Measurements from ENCODE around the gene PBX3. TPM values are rescaled to one million over a fixed set of nuclear protein-coding genes. Genes with fewer than 3 reads are reported as not detected.

Gene PBX3
- total and polyA plus RNA-seq, 2 donors (not counting 1 experiment from before 2014, with no cell fraction given): 15.5 to 39.0 TPM

DNA sequence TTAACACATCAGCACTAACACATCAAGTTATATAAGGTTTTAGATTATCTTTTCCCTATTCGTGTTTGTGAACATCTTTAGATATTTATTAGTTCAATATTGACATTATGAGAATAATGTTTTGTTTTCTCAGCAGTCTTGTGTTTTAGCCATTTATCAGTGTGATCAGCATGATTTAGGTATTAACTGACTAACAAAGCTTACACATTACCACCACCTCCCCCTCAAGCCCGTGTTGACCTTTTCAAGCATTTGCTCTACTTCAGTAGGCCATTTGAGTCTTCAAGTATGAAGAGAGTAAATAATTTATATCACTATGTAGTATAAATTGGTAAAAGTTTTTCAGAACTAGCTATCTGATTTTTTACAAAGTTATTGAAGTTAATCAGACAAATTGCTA is 6.9 kb downstream of the PBX3 start:
- intact Hi-C loops (cut with micrococcal nuclease): no loop called here
- Histone ChIP-seq H3K9ac (ENCODE audit: low read length) (no peak overlapping the region), H3K36me3 (replicated peaks in 1 of 2; ENCODE audit: control extremely low read depth in 1 of 2, control insufficient read depth in 1 of 2, extremely low read depth in 1 of 2, insufficient read depth in 2 of 2, low read length in 1 of 2) (no peaks in the 10 kb centered on the region), H3K4me2 (replicated peaks; ENCODE audit: low read depth, low read length, poor library complexity, severe bottlenecking) (no peak overlapping the region), H3K79me2 (ENCODE audit: control insufficient read depth, insufficient read depth, low read length) (peaks cover 62% of the 10 kb centered on the region), H3K9me3 (ENCODE audit: control extremely low read depth in 1 of 3, control insufficient read depth in 2 of 3, insufficient read depth in 1 of 3, low read length in 2 of 3) (no peaks in the 10 kb centered on the region), H4K20me1 (ENCODE audit: control insufficient read depth, insufficient read depth, low read length, poor library complexity, severe bottlenecking) (no peaks in the 10 kb centered on the region), H3K4me1 (ENCODE audit: control insufficient read depth in 2 of 2, insufficient read depth in 2 of 2, low read length in 2 of 2) (peaks cover 11 to 16% of the 10 kb centered on the region in 2 donors), H3K4me3 (ENCODE audit: control extremely low read depth in 1 of 5, extremely low read depth in 1 of 5, insufficient read depth in 1 of 5, low read depth in 2 of 5, low read length in 4 of 5) (no peak overlapping the region), H2AFZ (ENCODE audit: insufficient read depth, low read depth, low read length, poor library complexity, severe bottlenecking) (no peak overlapping the region), H3K27ac (ENCODE audit: low read length in 2 of 2) (no peak overlapping the region), H3K27me3 (replicated peaks in 1 of 4; ENCODE audit: control extremely low read depth in 1 of 4, control insufficient read depth in 3 of 4, insufficient read depth in 4 of 4, low read length in 3 of 4) (no peaks in the 10 kb centered on the region)
- DNase-seq: no peak
- Mint-ChIP-seq H3K9me3 (ENCODE audit: insufficient read depth) (no peaks in the 10 kb centered on the region), H3K27ac (no peak overlapping the region), H3K4me1 (peaks cover 36% of the 10 kb centered on the region), H3K4me3 (no peak overlapping the region), H3K27me3 (no peaks in the 10 kb centered on the region)
- WGBS (ENCODE audit: insufficient coverage): no CpG with 5 or more reads among the region's 2 CpGs
- TF ChIP-seq EZH2 (IDR thresholded peaks at IDR 0.05; ENCODE audit: borderline replicate concordance, insufficient read depth, low read depth, low read length, poor library complexity, severe bottlenecking): no peak
- TF ChIP-seq, protein P1, sequence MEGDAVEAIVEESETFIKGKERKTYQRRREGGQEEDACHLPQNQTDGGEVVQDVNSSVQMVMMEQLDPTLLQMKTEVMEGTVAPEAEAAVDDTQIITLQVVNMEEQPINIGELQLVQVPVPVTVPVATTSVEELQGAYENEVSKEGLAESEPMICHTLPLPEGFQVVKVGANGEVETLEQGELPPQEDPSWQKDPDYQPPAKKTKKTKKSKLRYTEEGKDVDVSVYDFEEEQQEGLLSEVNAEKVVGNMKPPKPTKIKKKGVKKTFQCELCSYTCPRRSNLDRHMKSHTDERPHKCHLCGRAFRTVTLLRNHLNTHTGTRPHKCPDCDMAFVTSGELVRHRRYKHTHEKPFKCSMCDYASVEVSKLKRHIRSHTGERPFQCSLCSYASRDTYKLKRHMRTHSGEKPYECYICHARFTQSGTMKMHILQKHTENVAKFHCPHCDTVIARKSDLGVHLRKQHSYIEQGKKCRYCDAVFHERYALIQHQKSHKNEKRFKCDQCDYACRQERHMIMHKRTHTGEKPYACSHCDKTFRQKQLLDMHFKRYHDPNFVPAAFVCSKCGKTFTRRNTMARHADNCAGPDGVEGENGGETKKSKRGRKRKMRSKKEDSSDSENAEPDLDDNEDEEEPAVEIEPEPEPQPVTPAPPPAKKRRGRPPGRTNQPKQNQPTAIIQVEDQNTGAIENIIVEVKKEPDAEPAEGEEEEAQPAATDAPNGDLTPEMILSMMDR (IDR thresholded peaks at IDR 0.05): no peak
- CTCF ChIA-PET: interaction anchor here (1.3 kb wide), 1 partner anchor 75 kb away, joined by 3 read pairs; no protein-coding TSS in a partner anchor
- POLR2A ChIA-PET: no interaction called here
- no peak for ATAC-seq (ENCODE audit: low read depth)

DNA sequence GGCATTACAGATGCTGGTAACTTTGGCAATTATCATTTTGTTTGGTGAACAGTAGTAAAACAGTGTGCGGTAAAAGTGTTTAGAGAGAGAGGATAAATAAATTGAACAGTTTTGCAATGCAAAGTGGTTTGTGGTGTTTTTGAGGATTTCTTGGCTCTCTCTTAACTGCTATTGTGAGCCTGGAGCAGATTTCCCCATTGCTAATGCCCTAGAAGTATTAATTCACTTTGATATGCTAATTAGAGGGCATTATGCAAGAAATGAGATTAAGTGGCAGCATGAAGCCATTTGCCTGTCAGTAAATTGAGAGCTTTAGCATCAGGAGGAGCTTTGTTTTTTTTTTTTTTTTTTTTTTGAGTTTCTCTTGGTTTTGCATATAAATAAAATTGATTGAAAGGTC is 8.2 kb downstream of the PBX3 start:
- no peak overlapping the region for H3K27ac Mint-ChIP-seq
- Histone ChIP-seq H3K4me1 (ENCODE audit: control insufficient read depth in 2 of 2, insufficient read depth in 2 of 2, low read length in 2 of 2) (peaks cover 9 to 14% of the 10 kb centered on the region in 2 donors), H3K9me3 (ENCODE audit: control extremely low read depth in 1 of 3, control insufficient read depth in 2 of 3, insufficient read depth in 1 of 3, low read length in 2 of 3) (no peaks in the 10 kb centered on the region), H3K4me3 (ENCODE audit: control extremely low read depth in 1 of 5, extremely low read depth in 1 of 5, insufficient read depth in 1 of 5, low read depth in 2 of 5, low read length in 4 of 5) (no peak overlapping the region), H3K27ac (ENCODE audit: low read length in 2 of 2) (no peak overlapping the region), H4K20me1 (ENCODE audit: control insufficient read depth, insufficient read depth, low read length, poor library complexity, severe bottlenecking) (no peaks in the 10 kb centered on the region), H3K36me3 (replicated peaks in 1 of 2; ENCODE audit: control extremely low read depth in 1 of 2, control insufficient read depth in 1 of 2, extremely low read depth in 1 of 2, insufficient read depth in 2 of 2, low read length in 1 of 2) (no peaks in the 10 kb centered on the region), H3K79me2 (ENCODE audit: control insufficient read depth, insufficient read depth, low read length) (peaks cover 60% of the 10 kb centered on the region), H3K27me3 (replicated peaks in 1 of 4; ENCODE audit: control extremely low read depth in 1 of 4, control insufficient read depth in 3 of 4, insufficient read depth in 4 of 4, low read length in 3 of 4) (no peaks in the 10 kb centered on the region), H3K9ac (ENCODE audit: low read length) (no peak overlapping the region), H2AFZ (ENCODE audit: insufficient read depth, low read depth, low read length, poor library complexity, severe bottlenecking) (no peak overlapping the region), H3K4me2 (replicated peaks; ENCODE audit: low read depth, low read length, poor library complexity, severe bottlenecking) (no peak overlapping the region)
- intact Hi-C loops (cut with micrococcal nuclease): no loop called here
- peaks cover 37% of the 10 kb centered on the region for H3K4me1 Mint-ChIP-seq
- no peak overlapping the region for H3K4me3 Mint-ChIP-seq
- DNase-seq (no peak), ATAC-seq (ENCODE audit: low read depth) (no peak)
- no peak for TF ChIP-seq EZH2 (IDR thresholded peaks at IDR 0.05; ENCODE audit: borderline replicate concordance, insufficient read depth, low read depth, low read length, poor library complexity, severe bottlenecking)
- TF ChIP-seq, protein P1 (IDR thresholded peaks at IDR 0.05): no peak
- ChIA-PET CTCF (interaction anchor here (1.3 to 1.4 kb wide), 3 partner anchors 15 to 197 kb away, joined by 3 read pairs; no protein-coding TSS in a partner anchor), POLR2A (no interaction called here)
- H3K9me3 Mint-ChIP-seq (ENCODE audit: insufficient read depth): no peaks in the 10 kb centered on the region
- WGBS (ENCODE audit: insufficient coverage): 100% methylated on average over 1 of the region's 1 CpG
- no peaks in the 10 kb centered on the region for H3K27me3 Mint-ChIP-seq

Data from B cell (primary cell).